ENCODE data around the gene PIMREG. TPM values are rescaled to one million over a fixed set of nuclear protein-coding genes. Genes with fewer than 3 reads are reported as not detected.

PIMREG gene
- total RNA-seq, 1 experiment from 2014 or later, result 93.6 TPM

Other genes with a start within 250 kb of the PIMREG start
- 0.11 and 0.28 TPM in 2 replicates for gene AIPL1, start 9.3 kb upstream of the PIMREG start, total RNA-seq (2014; rRNA removed; shearing (Covaris generic))
- gene PITPNM3, start 112.1 kb downstream of the PIMREG start, total RNA-seq (2014; rRNA removed; shearing (Covaris generic)), result 0.97 and 2.8 TPM in 2 replicates
- gene KIAA0753, start 196.3 kb downstream of the PIMREG start, total RNA-seq (2014; rRNA removed; shearing (Covaris generic)), result 13.1 and 13.9 TPM in 2 replicates
- 129 and 172 TPM in 2 replicates for gene TXNDC17, start 196.6 kb downstream of the PIMREG start, total RNA-seq (2014; rRNA removed; shearing (Covaris generic))
- 3.9 and 6.3 TPM in 2 replicates for gene MED31, start 207.2 kb downstream of the PIMREG start, total RNA-seq (2014; rRNA removed; shearing (Covaris generic))
- 0.37 and 0.55 TPM in 2 replicates for gene C17orf100, start 207.3 kb downstream of the PIMREG start, total RNA-seq (2014; rRNA removed; shearing (Covaris generic))

All from H7 (cell line).